SK-N-SH treated with all-trans-retinoic acid at 6 μM for 48 hours (cell line): ENCODE measurements around the gene IL4I1.

Source experiments
- ATAC-seq: fragments of 200-7000 bp; cut with Tn5 transposase; 3 replicates; pipeline ENCODE4 v1.9.1; 2020; ENCODE audit warnings: mild to moderate bottlenecking, moderate library complexity
- ARNTL ChIP-seq: fragments of 450-650 bp; formaldehyde crosslinking; IDR thresholded peaks from 2 replicates; pipeline ENCODE4 v1.5.0; 2020; ENCODE audit warnings: low read depth, mild to moderate bottlenecking, moderate library complexity, borderline replicate concordance
- BACH2 ChIP-seq: fragments of 250-450 bp; sonication (Bioruptor Pico); IDR thresholded peaks from 2 replicates; pipeline ENCODE4 v1.9.0; 2021; ENCODE audit warnings: mild to moderate bottlenecking, borderline replicate concordance
- CSDC2 ChIP-seq: fragments of 250-450 bp; sonication (Bioruptor Pico); IDR thresholded peaks from 2 replicates; pipeline ENCODE4 v1.5.0; 2020; ENCODE audit warnings: mild to moderate bottlenecking, moderate library complexity
- CSRNP3 ChIP-seq: fragments of 250-450 bp; sonication (Bioruptor Pico); IDR thresholded peaks from 2 replicates; pipeline ENCODE4 v1.5.1; 2021; ENCODE audit warnings: mild to moderate bottlenecking, moderate library complexity
- ESRRG ChIP-seq: fragments of 250-450 bp; sonication (Bioruptor Pico); IDR thresholded peaks from 2 replicates; pipeline ENCODE4 v1.6.1; 2021; ENCODE audit warnings: mild to moderate bottlenecking
- GLIS3 ChIP-seq: fragments of 250-450 bp; sonication (Bioruptor Pico); IDR thresholded peaks from 2 replicates; pipeline ENCODE4 v1.5.0; 2020; ENCODE audit warnings: mild to moderate bottlenecking, moderate library complexity
- OSR1 ChIP-seq: fragments of 250-450 bp; sonication (Bioruptor Pico); IDR thresholded peaks from 2 replicates; pipeline ENCODE4 v1.8.0; 2022; ENCODE audit warnings: moderate library complexity, mild to moderate bottlenecking, inconsistent platforms
- PATZ1 ChIP-seq: fragments of 250-450 bp; sonication (Bioruptor Pico); IDR thresholded peaks from 2 replicates; pipeline ENCODE4 v1.8.0; 2020; ENCODE audit warnings: mild to moderate bottlenecking, moderate library complexity, borderline replicate concordance
- POU6F1 ChIP-seq: fragments of 250-450 bp; sonication (Bioruptor Pico); IDR thresholded peaks from 2 replicates; pipeline ENCODE4 v1.8.0; 2021; ENCODE audit warnings: low read depth, mild to moderate bottlenecking, moderate library complexity, borderline replicate concordance
- PPARA ChIP-seq: fragments of 250-450 bp; sonication (Bioruptor Pico); IDR thresholded peaks from 2 replicates; pipeline ENCODE4 v1.5.0; 2020; ENCODE audit warnings: mild to moderate bottlenecking, borderline replicate concordance
- RARB ChIP-seq: fragments of 250-450 bp; sonication (Bioruptor Pico); IDR thresholded peaks from 2 replicates; pipeline ENCODE4 v1.8.0; 2021; ENCODE audit warnings: mild to moderate bottlenecking, moderate library complexity
- SNAI2 ChIP-seq: fragments of 250-450 bp; sonication (Bioruptor Pico); IDR thresholded peaks from 2 replicates; pipeline ENCODE4 v1.5.0; 2020; ENCODE audit warnings: mild to moderate bottlenecking, moderate library complexity
- TOX ChIP-seq: fragments of 250-450 bp; sonication (Bioruptor Pico); IDR thresholded peaks from 2 replicates; pipeline ENCODE4 v1.8.0; 2021; ENCODE audit warnings: mild to moderate bottlenecking, moderate library complexity, borderline replicate concordance
- TSHZ2 ChIP-seq: fragments of 250-450 bp; sonication (Bioruptor Pico); IDR thresholded peaks from 2 replicates; pipeline ENCODE4 v1.5.0; 2020; ENCODE audit warnings: mild to moderate bottlenecking, moderate library complexity
- ZFP3 ChIP-seq: fragments of 250-450 bp; sonication (Bioruptor Pico); IDR thresholded peaks from 2 replicates; pipeline ENCODE4 v1.5.0; 2020; ENCODE audit warnings: mild to moderate bottlenecking, moderate library complexity
- ZFP30 ChIP-seq: fragments of 450-650 bp; formaldehyde crosslinking; IDR thresholded peaks from 2 replicates; pipeline ENCODE4 v1.5.0; 2022; ENCODE audit warnings: mild to moderate bottlenecking, moderate library complexity
- ZNF565 ChIP-seq: fragments of 450-650 bp; formaldehyde crosslinking; conservative IDR thresholded peaks from 2 replicates; pipeline ENCODE4 v1.5.0; 2020; ENCODE audit warnings: low read depth, mild to moderate bottlenecking, moderate library complexity

Gene IL4I1

GRCh38 chr19:49906879-49907564, 10.3 kb upstream of the IL4I1 start (continued):
- TF ChIP-seq TSHZ2: no peak
- TF ChIP-seq SNAI2: no peak
- no peak for TF ChIP-seq ARNTL (CRISPR knock-in tag)
- no peak for TF ChIP-seq CSRNP3 (CRISPR knock-in tag)
- TF ChIP-seq POU6F1 (CRISPR knock-in tag): no peak
- no peak for TF ChIP-seq ZFP30 (CRISPR knock-in tag)
- no peak for TF ChIP-seq OSR1

GRCh38 chr19:49904136-49904535, 7.4 kb upstream of the IL4I1 start:
- ATAC-seq: no peak
- no peak for TF ChIP-seq ZFP30 (CRISPR knock-in tag)
- no peak for TF ChIP-seq POU6F1 (CRISPR knock-in tag)
- no peak for TF ChIP-seq GLIS3 (CRISPR knock-in tag)
- TF ChIP-seq BACH2 (CRISPR knock-in tag): no peak
- TF ChIP-seq TOX (CRISPR knock-in tag): no peak
- no peak for TF ChIP-seq PATZ1 (CRISPR knock-in tag)
- TF ChIP-seq ZNF565 (CRISPR knock-in tag): no peak
- TF ChIP-seq RARB (CRISPR knock-in tag): no peak
- no peak for TF ChIP-seq PPARA
- no peak for TF ChIP-seq TSHZ2
- no peak for TF ChIP-seq ARNTL (CRISPR knock-in tag)
- TF ChIP-seq OSR1: no peak
- TF ChIP-seq SNAI2: no peak
- no peak for TF ChIP-seq ESRRG (CRISPR knock-in tag)
- no peak for TF ChIP-seq ZFP3 (CRISPR knock-in tag)
- no peak for TF ChIP-seq CSDC2
